ENCODE results near the gene DOCK3.

DNA sequence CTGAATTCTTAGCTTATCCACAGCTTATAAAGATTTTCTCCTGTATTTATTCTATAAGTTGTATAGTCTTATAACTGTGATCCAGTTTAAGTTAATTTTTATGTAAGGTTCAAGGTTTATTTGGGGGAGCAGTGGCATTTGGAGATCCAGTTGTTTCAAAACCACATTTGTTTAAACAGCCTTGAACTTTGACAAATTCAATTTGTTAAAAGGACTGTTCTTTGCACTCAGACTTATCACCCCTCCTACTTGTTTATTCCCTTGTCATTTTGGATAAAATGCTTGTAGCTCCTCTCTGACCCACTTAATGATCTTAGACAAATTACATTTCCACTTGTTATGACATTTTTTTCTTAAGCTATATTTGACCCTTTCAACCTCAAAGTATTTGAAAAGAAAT, 327.8 kb downstream of the DOCK3 start:
- TF ChIP-seq, protein P1, sequence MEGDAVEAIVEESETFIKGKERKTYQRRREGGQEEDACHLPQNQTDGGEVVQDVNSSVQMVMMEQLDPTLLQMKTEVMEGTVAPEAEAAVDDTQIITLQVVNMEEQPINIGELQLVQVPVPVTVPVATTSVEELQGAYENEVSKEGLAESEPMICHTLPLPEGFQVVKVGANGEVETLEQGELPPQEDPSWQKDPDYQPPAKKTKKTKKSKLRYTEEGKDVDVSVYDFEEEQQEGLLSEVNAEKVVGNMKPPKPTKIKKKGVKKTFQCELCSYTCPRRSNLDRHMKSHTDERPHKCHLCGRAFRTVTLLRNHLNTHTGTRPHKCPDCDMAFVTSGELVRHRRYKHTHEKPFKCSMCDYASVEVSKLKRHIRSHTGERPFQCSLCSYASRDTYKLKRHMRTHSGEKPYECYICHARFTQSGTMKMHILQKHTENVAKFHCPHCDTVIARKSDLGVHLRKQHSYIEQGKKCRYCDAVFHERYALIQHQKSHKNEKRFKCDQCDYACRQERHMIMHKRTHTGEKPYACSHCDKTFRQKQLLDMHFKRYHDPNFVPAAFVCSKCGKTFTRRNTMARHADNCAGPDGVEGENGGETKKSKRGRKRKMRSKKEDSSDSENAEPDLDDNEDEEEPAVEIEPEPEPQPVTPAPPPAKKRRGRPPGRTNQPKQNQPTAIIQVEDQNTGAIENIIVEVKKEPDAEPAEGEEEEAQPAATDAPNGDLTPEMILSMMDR (IDR thresholded peaks at IDR 0.05; ENCODE audit: insufficient read depth, low read length), result no peak
- no peak for TF ChIP-seq POLR2AphosphoS5 (IDR thresholded peaks at IDR 0.05; ENCODE audit: low read depth)
- no peak for TF ChIP-seq SPI1 (IDR thresholded peaks at IDR 0.05; ENCODE audit: borderline replicate concordance, low read depth)
- TF ChIP-seq, protein P2, sequence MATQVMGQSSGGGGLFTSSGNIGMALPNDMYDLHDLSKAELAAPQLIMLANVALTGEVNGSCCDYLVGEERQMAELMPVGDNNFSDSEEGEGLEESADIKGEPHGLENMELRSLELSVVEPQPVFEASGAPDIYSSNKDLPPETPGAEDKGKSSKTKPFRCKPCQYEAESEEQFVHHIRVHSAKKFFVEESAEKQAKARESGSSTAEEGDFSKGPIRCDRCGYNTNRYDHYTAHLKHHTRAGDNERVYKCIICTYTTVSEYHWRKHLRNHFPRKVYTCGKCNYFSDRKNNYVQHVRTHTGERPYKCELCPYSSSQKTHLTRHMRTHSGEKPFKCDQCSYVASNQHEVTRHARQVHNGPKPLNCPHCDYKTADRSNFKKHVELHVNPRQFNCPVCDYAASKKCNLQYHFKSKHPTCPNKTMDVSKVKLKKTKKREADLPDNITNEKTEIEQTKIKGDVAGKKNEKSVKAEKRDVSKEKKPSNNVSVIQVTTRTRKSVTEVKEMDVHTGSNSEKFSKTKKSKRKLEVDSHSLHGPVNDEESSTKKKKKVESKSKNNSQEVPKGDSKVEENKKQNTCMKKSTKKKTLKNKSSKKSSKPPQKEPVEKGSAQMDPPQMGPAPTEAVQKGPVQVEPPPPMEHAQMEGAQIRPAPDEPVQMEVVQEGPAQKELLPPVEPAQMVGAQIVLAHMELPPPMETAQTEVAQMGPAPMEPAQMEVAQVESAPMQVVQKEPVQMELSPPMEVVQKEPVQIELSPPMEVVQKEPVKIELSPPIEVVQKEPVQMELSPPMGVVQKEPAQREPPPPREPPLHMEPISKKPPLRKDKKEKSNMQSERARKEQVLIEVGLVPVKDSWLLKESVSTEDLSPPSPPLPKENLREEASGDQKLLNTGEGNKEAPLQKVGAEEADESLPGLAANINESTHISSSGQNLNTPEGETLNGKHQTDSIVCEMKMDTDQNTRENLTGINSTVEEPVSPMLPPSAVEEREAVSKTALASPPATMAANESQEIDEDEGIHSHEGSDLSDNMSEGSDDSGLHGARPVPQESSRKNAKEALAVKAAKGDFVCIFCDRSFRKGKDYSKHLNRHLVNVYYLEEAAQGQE (IDR thresholded peaks at IDR 0.05; ENCODE audit: insufficient replicate concordance, low read depth), result no peak
- TF ChIP-seq GABPA (IDR thresholded peaks at IDR 0.05; ENCODE audit: low read depth), result no peak

All from HL-60 (cell line).